Medulla oblongata (tissue), 1 donor: ENCODE data around the gene GET4.

Experiments used
- DNase-seq: peaks from one replicate; pipeline ENCODE4 v3.0.0-alpha.2; 2015; ENCODE audit errors: extremely low spot score

GET4 gene

GRCh38 chr7:876077-876971, at the start of gene GET4:
TSS of gene GET4 (plus strand) at chr7:876554. CDS start at chr7:876646, 92 bp downstream.
- peak; percentile 95 for DNase-seq

- no peak for DNase-seq
Measured at GRCh38 chr7:828793-829561, 47.4 kb upstream of the GET4 start.

- DNase-seq: no peak
Measured at GRCh38 chr7:830069-830468, 46.3 kb upstream of the GET4 start.

GRCh38 chr7:831596-832166, 44.7 kb upstream of the GET4 start:
- DNase-seq: peak; percentile 53

- DNase-seq: no peak
Measured at GRCh38 chr7:832167-832967, 44.0 kb upstream of the GET4 start, which contains the start of gene SUN1. TSS of gene SUN1 (plus strand) at chr7:832476. CDS start at chr7:832525, 49 bp downstream.

GRCh38 chr7:832968-833424, 43.4 kb upstream of the GET4 start:
- DNase-seq: no peak

- DNase-seq: no peak
Measured at GRCh38 chr7:833601-834258, 42.6 kb upstream of the GET4 start.

- no peak for DNase-seq
Measured at GRCh38 chr7:834277-834676, 42.1 kb upstream of the GET4 start.

GRCh38 chr7:835021-835420, 41.3 kb upstream of the GET4 start:
- no peak for DNase-seq

GRCh38 chr7:835485-836401, 40.6 kb upstream of the GET4 start:
- peak; percentile 47 for DNase-seq

- DNase-seq: no peak
Measured at GRCh38 chr7:836429-836828, 39.9 kb upstream of the GET4 start.

GRCh38 chr7:837001-837400, 39.4 kb upstream of the GET4 start:
- DNase-seq: no peak

- no peak for DNase-seq
Measured at GRCh38 chr7:840001-840600, 36.3 kb upstream of the GET4 start.

GRCh38 chr7:841943-842342, 34.4 kb upstream of the GET4 start:
- DNase-seq: no peak

GRCh38 chr7:842431-843031, 33.8 kb upstream of the GET4 start:
- peak; percentile 78 for DNase-seq

- DNase-seq: no peak
Measured at GRCh38 chr7:843230-843629, 33.1 kb upstream of the GET4 start.

- no peak for DNase-seq
Measured at GRCh38 chr7:844043-844442, 32.3 kb upstream of the GET4 start.

- DNase-seq: no peak
Measured at GRCh38 chr7:844514-844913, 31.8 kb upstream of the GET4 start.

GRCh38 chr7:845091-845490, 31.3 kb upstream of the GET4 start:
- no peak for DNase-seq
